GM21447 (cell line): ENCODE results near the gene SPRYD7.
A peak's percentile ranks its signal among the peaks of the same experiment; 100 is the strongest.
"Not testable (repeated sequence)": the region's sequence is repeated elsewhere in the genome, so short reads cannot be mapped to it uniquely, and the experiment has no call there.

Experiments
- ATAC-seq: cut with Tn5 transposase; IDR thresholded peaks from one replicate; pipeline ENCODE4 v1.9.1; 2021; ENCODE audit not compliant: unreplicated experiment

SPRYD7 gene

GRCh38 chr13:49936075-49936967, at the start of gene SPRYD7:
Gene SPRYD7, minus strand, starts transcription at chr13:49936340. Its CDS starts 105 bp downstream, at chr13:49936235.
- peak; percentile 95 for ATAC-seq

- ATAC-seq, result no peak
These were observed 49.0 kb upstream of the SPRYD7 start for GRCh38 chr13:49985129-49985528.

GRCh38 chr13:49980266-49980665, 44.1 kb upstream of the SPRYD7 start:
- no peak for ATAC-seq

GRCh38 chr13:49977992-49978391, 41.9 kb upstream of the SPRYD7 start:
- no peak for ATAC-seq

GRCh38 chr13:49976314-49977258, 40.4 kb upstream of the SPRYD7 start:
- ATAC-seq, result no peak

- no peak for ATAC-seq
These were observed 39.7 kb upstream of the SPRYD7 start for GRCh38 chr13:49975826-49976225.

GRCh38 chr13:49972709-49973108, 36.6 kb upstream of the SPRYD7 start:
- no peak for ATAC-seq

- no peak for ATAC-seq
These were observed 31.3 kb upstream of the SPRYD7 start for GRCh38 chr13:49967456-49967855.

GRCh38 chr13:49958321-49958720, 22.2 kb upstream of the SPRYD7 start:
- no peak for ATAC-seq

GRCh38 chr13:49956131-49956530, 20.0 kb upstream of the SPRYD7 start:
- no peak for ATAC-seq

GRCh38 chr13:49954674-49955455, 18.7 kb upstream of the SPRYD7 start:
- no peak for ATAC-seq

GRCh38 chr13:49953560-49953959, 17.4 kb upstream of the SPRYD7 start:
- ATAC-seq, result no peak

GRCh38 chr13:49951754-49952535, 15.8 kb upstream of the SPRYD7 start:
- no peak for ATAC-seq

- ATAC-seq, result not testable (repeated sequence)
These were observed 12.7 kb upstream of the SPRYD7 start for GRCh38 chr13:49948777-49949270.

GRCh38 chr13:49939321-49939720, 3.2 kb upstream of the SPRYD7 start:
- ATAC-seq, result no peak

GRCh38 chr13:49938921-49939320, 2.8 kb upstream of the SPRYD7 start:
- ATAC-seq, result no peak

- ATAC-seq, result no peak
These were observed 2.2 kb upstream of the SPRYD7 start for GRCh38 chr13:49938314-49938713.

- ATAC-seq, result no peak
These were observed 781 bp upstream of the SPRYD7 start for GRCh38 chr13:49936968-49937273.

GRCh38 chr13:49935171-49936074, 717 bp downstream of the SPRYD7 start:
- ATAC-seq, result peak; percentile 30
